GM19035 (cell line): Measurements from ENCODE around the gene TBL3.

Experiments used
- ATAC-seq: cut with Tn5 transposase; IDR thresholded peaks from one replicate; pipeline ENCODE4 v1.9.1; 2021; ENCODE audit not compliant: unreplicated experiment

The TBL3 gene

GRCh38 chr16:1963806-1964505, 7.9 kb upstream of the TBL3 start:
- no peak for ATAC-seq

- ATAC-seq, result peak; percentile 88
Measured at GRCh38 chr16:1964506-1965395, 7.1 kb upstream of the TBL3 start, which contains the start of gene RPS2. Gene RPS2 (minus strand): TSS chr16:1964826. CDS start chr16:1964625, 201 bp downstream.

GRCh38 chr16:1965396-1966001, 6.4 kb upstream of the TBL3 start:
- no peak for ATAC-seq

- ATAC-seq, result no peak
Measured at GRCh38 chr16:1966460-1966859, 5.4 kb upstream of the TBL3 start, which contains the start of gene RNF151. Gene RNF151 (plus strand): TSS chr16:1966856. CDS start chr16:1966882, 26 bp downstream.

GRCh38 chr16:1968146-1968953, 3.5 kb upstream of the TBL3 start:
- no peak for ATAC-seq

GRCh38 chr16:1972490-1972877, 631 bp downstream of the TBL3 start:
- ATAC-seq, result peak; percentile 12

- ATAC-seq, result no peak
Measured at GRCh38 chr16:1973461-1974156, 1.8 kb downstream of the TBL3 start.

- ATAC-seq, result no peak
Measured at GRCh38 chr16:1974157-1975070, 2.6 kb downstream of the TBL3 start.

GRCh38 chr16:1975432-1976215, 3.8 kb downstream of the TBL3 start:
- no peak for ATAC-seq

- ATAC-seq, result no peak
Measured at GRCh38 chr16:1976216-1976520, 4.3 kb downstream of the TBL3 start.

GRCh38 chr16:1976951-1977874, 5.4 kb downstream of the TBL3 start:
- ATAC-seq, result no peak

- no peak for ATAC-seq
Measured at GRCh38 chr16:1977875-1978268, 6.0 kb downstream of the TBL3 start.

GRCh38 chr16:1978476-1979120, 6.7 kb downstream of the TBL3 start:
- no peak for ATAC-seq

GRCh38 chr16:1979271-1980029, 7.6 kb downstream of the TBL3 start:
- ATAC-seq, result no peak

GRCh38 chr16:1980030-1980769, 8.3 kb downstream of the TBL3 start:
- ATAC-seq, result no peak

GRCh38 chr16:1980770-1981087, 8.9 kb downstream of the TBL3 start:
- ATAC-seq, result no peak
